Measurements from ENCODE around the gene CAMK1D. TPM values are rescaled to one million over a fixed set of nuclear protein-coding genes. Genes with fewer than 3 reads are reported as not detected.

The CAMK1D gene
- total RNA-seq, 1 experiment from 2014 or later = 6.0 TPM

DNA sequence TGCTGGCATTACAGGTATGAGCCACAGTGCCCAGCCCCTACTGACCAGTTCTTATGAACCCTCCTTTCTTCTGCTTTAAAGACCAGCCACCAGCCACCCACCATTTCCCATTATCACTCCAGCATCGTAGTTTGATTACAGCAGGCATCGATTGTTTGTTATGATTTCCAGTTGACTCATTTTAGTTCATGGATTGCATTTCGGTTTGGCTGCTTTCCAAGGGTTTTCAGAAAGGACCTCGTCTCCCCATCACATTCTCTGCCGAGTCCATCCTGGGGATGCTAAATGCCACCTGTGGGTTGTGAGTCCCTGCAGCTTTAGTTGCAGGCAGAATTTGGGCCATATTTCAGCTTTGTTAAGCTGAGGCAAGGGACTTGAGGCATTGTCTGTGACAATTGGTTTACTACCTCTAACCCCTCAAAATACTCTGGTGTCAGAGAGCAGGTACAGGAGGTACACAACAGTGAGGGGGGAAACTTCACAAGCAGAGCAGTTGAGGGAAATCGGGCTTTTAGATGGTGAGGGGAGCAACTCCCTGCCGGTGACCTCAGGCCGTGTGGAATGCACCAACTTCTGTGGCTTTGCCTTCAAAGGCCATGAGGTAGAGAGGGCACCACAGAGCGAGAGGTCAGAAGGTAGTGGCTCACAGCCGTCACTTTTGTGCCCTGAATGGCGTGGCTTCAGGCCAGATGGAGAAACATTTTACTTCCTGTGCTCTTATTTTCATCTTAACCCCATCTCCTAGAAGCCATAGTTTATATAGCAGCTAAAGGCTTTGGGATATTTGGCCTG lies 448.3 kb downstream of the CAMK1D start:
- H3K9me3 ChIP-seq (ENCODE audit: insufficient read depth, low read depth) = no peaks in the 10 kb centered on the region
- TF ChIP-seq, protein P1, sequence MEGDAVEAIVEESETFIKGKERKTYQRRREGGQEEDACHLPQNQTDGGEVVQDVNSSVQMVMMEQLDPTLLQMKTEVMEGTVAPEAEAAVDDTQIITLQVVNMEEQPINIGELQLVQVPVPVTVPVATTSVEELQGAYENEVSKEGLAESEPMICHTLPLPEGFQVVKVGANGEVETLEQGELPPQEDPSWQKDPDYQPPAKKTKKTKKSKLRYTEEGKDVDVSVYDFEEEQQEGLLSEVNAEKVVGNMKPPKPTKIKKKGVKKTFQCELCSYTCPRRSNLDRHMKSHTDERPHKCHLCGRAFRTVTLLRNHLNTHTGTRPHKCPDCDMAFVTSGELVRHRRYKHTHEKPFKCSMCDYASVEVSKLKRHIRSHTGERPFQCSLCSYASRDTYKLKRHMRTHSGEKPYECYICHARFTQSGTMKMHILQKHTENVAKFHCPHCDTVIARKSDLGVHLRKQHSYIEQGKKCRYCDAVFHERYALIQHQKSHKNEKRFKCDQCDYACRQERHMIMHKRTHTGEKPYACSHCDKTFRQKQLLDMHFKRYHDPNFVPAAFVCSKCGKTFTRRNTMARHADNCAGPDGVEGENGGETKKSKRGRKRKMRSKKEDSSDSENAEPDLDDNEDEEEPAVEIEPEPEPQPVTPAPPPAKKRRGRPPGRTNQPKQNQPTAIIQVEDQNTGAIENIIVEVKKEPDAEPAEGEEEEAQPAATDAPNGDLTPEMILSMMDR (conservative IDR thresholded peaks at IDR 0.05) = no peak
- TF ChIP-seq EZH2 (IDR thresholded peaks at IDR 0.05; ENCODE audit: low read depth) = no peak
- no peak overlapping the region for H2AFZ ChIP-seq
- intact Hi-C loops (cut with micrococcal nuclease; ENCODE audit: unreplicated experiment) = no loop called here
- no peaks in the 10 kb centered on the region for H3K4me1 ChIP-seq (replicated peaks; ENCODE audit: insufficient read depth)
- H3K27me3 ChIP-seq (ENCODE audit: insufficient read depth, low read depth) = no peaks in the 10 kb centered on the region
- no peaks in the 10 kb centered on the region for H3K79me2 ChIP-seq (ENCODE audit: low read depth)
- H3K9me2 ChIP-seq (ENCODE audit: insufficient read depth) = no peaks in the 10 kb centered on the region
- no peak for DNase-seq
- BruUV-seq (replicated peaks) = no TSS peak
- H3K4me3 ChIP-seq = no peak overlapping the region
- no peaks in the 10 kb centered on the region for H3F3A ChIP-seq (ENCODE audit: insufficient read depth, low read depth)
- no peaks in the 10 kb centered on the region for H4K20me1 ChIP-seq (ENCODE audit: insufficient read depth)
- POLR2A ChIA-PET (ENCODE audit: unreplicated experiment) = no interaction called here
- no peak overlapping the region for H3K27ac ChIP-seq
- H3K4me2 ChIP-seq = no peak overlapping the region
- H3K36me3 ChIP-seq (ENCODE audit: low read depth) = no peaks in the 10 kb centered on the region
- CTCF ChIA-PET = no interaction called here

- intact Hi-C loops (cut with micrococcal nuclease; ENCODE audit: unreplicated experiment) = no loop called here
- no peaks in the 10 kb centered on the region for H3K9me3 ChIP-seq (ENCODE audit: insufficient read depth, low read depth)
- POLR2A ChIA-PET (ENCODE audit: unreplicated experiment) = no interaction called here
- no peaks in the 10 kb centered on the region for H3K27me3 ChIP-seq (ENCODE audit: insufficient read depth, low read depth)
- H3K4me1 ChIP-seq (replicated peaks; ENCODE audit: insufficient read depth) = no peaks in the 10 kb centered on the region
- no peak overlapping the region for H3K4me3 ChIP-seq
- H3K4me2 ChIP-seq = no peak overlapping the region
- no TSS peak for BruUV-seq (replicated peaks)
- H4K20me1 ChIP-seq (ENCODE audit: insufficient read depth) = no peaks in the 10 kb centered on the region
- H3K9me2 ChIP-seq (ENCODE audit: insufficient read depth) = no peaks in the 10 kb centered on the region
- H3K27ac ChIP-seq = no peak overlapping the region
- no peaks in the 10 kb centered on the region for H3K36me3 ChIP-seq (ENCODE audit: low read depth)
- no peaks in the 10 kb centered on the region for H3F3A ChIP-seq (ENCODE audit: insufficient read depth, low read depth)
- H2AFZ ChIP-seq = no peak overlapping the region
- TF ChIP-seq, protein P1 (conservative IDR thresholded peaks at IDR 0.05) = no peak
- no peak for TF ChIP-seq EZH2 (IDR thresholded peaks at IDR 0.05; ENCODE audit: low read depth)
- no peaks in the 10 kb centered on the region for H3K79me2 ChIP-seq (ENCODE audit: low read depth)
- CTCF ChIA-PET = no interaction called here
- DNase-seq = no peak
Measured at GRCh38 chr10:12799144-12799543, 449.8 kb downstream of the CAMK1D start.

- BruUV-seq (replicated peaks) = no TSS peak
- Histone ChIP-seq H3K79me2 (ENCODE audit: low read depth) (no peaks in the 10 kb centered on the region), H3K27me3 (ENCODE audit: insufficient read depth, low read depth) (no peaks in the 10 kb centered on the region), H3K27ac (no peak overlapping the region), H3K4me3 (no peak overlapping the region), H3K9me3 (ENCODE audit: insufficient read depth, low read depth) (no peaks in the 10 kb centered on the region), H3K36me3 (ENCODE audit: low read depth) (no peaks in the 10 kb centered on the region), H4K20me1 (ENCODE audit: insufficient read depth) (no peaks in the 10 kb centered on the region), H3K4me2 (no peak overlapping the region), H3K9me2 (ENCODE audit: insufficient read depth) (no peaks in the 10 kb centered on the region), H3K4me1 (replicated peaks; ENCODE audit: insufficient read depth) (no peaks in the 10 kb centered on the region), H2AFZ (no peak overlapping the region), H3F3A (ENCODE audit: insufficient read depth, low read depth) (no peaks in the 10 kb centered on the region)
- TF ChIP-seq, protein P1 (conservative IDR thresholded peaks at IDR 0.05) = no peak
- TF ChIP-seq EZH2 (IDR thresholded peaks at IDR 0.05; ENCODE audit: low read depth) = no peak
- intact Hi-C loops (cut with micrococcal nuclease; ENCODE audit: unreplicated experiment) = no loop called here
- CTCF ChIA-PET = no interaction called here
- no peak for DNase-seq
- POLR2A ChIA-PET (ENCODE audit: unreplicated experiment) = no interaction called here
Measured at GRCh38 chr10:12799714-12800113, 450.4 kb downstream of the CAMK1D start.

All from PC-9 (cell line).